ENCODE results near the gene NEK2.
"Not testable (repeated sequence)": the region's sequence is repeated elsewhere in the genome, so short reads cannot be mapped to it uniquely, and the experiment has no call there.

The NEK2 gene

DNA sequence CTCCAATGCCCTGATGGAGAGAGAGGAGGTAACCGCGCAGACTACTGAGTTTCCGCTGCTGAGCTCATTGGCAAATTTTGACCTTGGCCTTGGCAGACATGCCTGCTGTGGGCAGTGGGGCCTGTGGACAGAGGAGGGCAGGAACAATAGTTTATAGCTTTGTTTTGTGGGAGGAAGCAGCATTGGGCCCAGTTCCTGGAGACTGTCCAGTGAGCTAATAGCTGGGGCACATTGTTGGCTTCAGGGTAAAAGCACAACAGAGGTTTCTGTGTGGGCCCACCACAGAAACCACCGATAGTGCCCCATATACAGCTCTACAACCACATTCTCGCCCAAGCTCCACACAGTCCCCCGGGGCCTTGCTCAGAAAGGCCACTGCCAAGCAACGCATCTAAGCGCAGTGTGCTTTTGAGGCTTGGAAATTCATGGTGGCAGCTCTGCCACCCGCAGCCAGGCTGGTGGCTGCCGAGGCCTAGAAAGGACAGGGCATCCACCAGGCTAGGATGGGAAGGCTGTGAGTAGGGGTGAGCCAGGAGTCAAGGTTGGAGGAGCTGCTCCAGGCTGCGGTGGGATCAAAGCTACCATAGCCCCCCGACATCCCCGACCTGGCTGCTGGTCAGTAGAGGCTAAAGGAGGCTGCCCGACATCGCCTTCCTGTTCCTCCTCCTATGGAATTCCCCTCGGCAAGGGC lies 43.2 kb downstream of the NEK2 start:
- DNase-seq: no peak

DNA sequence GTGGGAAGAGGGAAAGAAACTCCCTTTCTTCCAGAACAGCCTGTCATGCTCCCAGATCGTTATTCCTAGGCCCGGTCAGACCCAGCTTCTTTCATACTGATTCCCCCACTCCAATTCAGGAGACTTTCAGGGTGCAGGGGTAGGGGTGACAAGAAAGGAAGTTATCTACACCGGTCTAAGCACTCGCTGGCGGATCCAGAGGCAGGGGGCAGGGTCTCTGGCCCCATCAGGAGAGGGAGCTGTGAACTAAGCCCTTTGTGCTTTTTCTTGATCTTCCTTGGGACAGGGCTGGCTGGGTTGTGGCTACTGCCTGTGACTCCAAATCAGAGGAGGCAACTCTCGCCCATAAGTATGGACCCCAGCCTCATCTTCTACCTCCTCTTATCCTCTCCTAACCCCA lies 44.3 kb downstream of the NEK2 start:
- DNase-seq: no peak

DNA sequence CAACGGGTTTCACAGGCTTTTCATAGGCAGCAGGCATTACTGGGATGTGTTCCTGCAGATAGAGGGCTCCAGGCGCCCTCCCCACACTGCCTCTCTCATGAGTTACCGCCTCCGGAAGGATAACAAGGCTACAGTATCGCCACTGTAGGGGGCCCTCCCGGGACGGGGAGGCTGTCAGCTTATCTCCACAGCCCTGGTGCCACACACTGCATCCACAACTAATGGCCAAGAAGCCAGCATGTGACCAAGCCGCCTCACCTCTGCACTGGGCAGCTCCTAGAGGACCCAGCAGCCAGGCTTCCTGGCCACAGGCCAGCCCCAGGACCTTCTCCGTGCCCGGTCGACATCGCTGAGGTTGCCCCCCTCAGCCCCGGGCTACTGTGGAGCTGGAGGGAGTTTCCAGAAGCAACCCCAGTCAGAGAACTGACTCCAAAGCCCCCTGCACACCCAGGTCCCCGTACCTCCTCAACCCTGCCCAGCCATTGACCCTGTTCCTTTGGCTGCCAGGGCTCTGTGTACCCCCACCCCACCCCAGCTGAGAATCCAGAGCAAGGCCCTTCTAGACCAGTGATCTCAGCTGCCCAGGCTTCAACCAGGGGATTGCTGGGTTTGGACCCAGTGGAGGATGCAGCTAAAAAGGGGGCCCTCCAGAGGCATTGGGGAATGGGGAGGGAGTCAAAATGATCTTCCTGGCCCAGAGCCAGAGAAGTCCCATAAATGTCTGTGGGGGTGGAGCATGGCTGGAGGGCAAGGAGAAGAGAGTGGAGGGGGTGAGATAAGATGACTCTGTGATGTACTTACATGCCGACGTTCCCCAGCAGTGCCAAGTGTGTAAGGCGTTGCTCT lies 45.0 kb downstream of the NEK2 start:
- DNase-seq: no peak

- no peak for DNase-seq
Observed at GRCh38 chr1:211628417-211628816, 47.0 kb downstream of the NEK2 start.

GRCh38 chr1:211627259-211627658 lies 48.2 kb downstream of the NEK2 start:
- no peak for DNase-seq

DNA sequence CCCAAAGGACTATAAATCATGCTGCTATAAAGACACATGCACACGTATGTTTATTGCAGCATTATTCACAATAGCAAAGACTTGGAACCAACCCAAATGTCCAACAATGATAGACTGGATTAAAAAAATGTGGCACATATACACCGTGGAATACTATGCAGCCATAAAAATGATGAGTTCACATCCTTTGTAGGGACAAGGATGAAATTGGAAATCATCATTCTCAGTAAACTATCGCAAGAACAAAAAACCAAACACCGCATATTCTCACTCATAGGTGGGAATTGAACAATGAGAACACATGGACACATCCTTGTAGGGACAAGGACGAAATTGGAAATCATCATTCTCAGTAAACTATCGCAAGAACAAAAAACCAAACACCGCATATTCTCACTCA lies 49.6 kb downstream of the NEK2 start:
- not testable (repeated sequence) for DNase-seq

DNA sequence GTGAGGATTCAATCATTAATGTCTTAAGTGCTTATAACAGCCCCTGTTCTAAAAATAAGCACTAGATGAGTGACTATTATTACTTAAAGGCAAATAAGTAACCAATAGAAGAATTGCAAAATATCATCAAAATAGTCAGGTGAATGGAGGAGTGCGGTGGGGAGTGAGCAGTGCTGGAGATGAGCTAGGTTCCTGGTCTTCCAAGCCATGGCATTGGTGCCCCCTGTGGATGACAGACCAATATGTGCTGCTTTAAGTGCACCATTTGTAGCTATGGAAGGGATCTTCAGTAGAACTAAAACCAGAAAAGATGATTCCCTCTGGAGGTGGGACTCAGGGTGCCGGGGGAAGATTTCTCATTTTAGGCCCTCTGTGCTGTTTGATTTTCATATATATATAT lies 50.4 kb downstream of the NEK2 start:
- DNase-seq: no peak

GRCh38 chr1:211623515-211623914 lies 51.9 kb downstream of the NEK2 start:
- no peak for DNase-seq

DNA sequence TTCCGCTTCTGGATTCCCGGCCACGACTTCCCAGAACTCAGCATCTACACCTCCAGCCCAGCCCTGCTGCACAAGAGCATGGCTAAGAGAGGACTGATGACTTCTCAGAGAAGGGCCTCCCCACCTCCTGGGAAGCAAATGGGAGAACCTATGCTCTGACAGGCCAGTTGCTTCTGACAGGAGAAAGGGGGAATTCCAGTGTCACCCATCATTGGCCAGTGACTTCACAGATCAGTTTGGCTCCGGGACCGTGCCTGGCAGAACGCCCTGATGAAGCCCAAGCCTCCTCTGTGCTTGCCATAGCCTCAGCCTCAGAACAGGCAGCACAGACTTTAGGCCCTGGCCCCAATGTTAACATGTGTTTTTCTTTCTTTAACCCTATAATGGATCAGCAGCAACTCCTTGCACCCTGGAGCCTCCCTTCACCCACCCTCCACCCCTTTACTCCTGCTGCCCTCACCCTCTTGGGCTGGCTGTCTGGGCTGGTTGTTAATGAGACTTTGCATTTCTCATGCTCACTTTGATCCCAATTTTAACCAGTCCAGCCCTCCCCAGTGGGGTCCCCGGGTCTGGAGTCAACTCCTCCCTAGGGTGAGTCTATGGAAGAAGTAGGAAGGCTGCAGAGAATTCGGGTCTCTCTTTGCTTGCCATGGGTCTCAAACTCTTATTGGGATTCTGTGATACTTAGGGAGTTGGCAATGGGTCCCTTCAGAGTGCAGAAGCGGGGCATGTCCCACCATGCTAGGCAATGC lies 53.8 kb downstream of the NEK2 start:
- no peak for DNase-seq

- no peak for DNase-seq
Observed at GRCh38 chr1:211620097-211620496, 55.3 kb downstream of the NEK2 start.

- no peak for DNase-seq
Observed at GRCh38 chr1:211619033-211619996, 56.1 kb downstream of the NEK2 start.

GRCh38 chr1:211616965-211617297 lies 58.5 kb downstream of the NEK2 start:
- DNase-seq: no peak

- no peak for DNase-seq
Observed at GRCh38 chr1:211616231-211616964, 59.0 kb downstream of the NEK2 start.

DNA sequence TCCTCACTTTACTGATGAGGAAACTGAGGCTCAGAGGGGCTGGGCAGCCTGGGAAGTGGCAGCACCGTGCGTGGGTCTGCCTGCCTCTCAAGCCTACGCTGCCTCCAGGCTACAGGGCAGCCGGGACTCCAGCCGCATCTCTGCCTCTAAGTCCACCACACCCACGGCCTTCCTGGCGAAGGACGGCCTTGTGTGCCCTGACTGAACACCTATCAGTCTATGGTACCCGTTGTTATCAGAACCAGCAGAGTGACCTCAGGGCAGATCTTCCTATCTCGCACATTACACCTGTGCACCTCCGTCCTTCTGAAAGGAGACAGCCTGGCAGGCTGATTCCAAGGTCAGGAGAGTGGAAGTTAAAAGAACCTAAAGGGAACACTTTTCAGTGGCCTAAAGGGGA lies 60.8 kb downstream of the NEK2 start:
- DNase-seq: no peak

- DNase-seq: no peak
Observed at GRCh38 chr1:211613951-211614350, 61.5 kb downstream of the NEK2 start.

GRCh38 chr1:211613108-211613947 lies 62.1 kb downstream of the NEK2 start:
- no peak for DNase-seq

DNA sequence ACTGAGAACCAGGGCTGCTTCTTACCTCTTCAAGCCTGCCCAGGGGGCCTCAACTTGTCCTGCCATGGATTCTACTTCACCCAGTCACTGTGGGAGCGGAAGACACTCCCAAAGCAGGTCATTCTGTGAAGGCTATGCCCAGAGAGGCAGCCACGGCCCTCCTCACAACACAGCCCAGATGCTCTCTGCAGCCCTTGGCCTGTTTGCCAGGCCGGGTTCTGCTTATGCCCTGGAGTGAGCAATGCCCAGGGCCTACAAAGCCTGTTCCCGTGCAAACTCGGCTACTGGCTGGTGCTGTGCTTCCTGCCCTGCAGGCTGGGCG lies 62.7 kb downstream of the NEK2 start:
- no peak for DNase-seq

Measured in activated CD4-positive, CD25-positive, alpha-beta regulatory T cell (primary cell).